SJCRH30 (cell line): ENCODE data around the gene B3GNT9. TPM values are rescaled to one million over a fixed set of nuclear protein-coding genes. Genes with fewer than 3 reads are reported as not detected.
A peak's percentile ranks its signal among the peaks of the same experiment; 100 is the strongest.

Experiments used
- DNase-seq, 2 experiments: peaks; one replicate each; pipeline ENCODE4 v3.0.0-alpha.2; 2015 to 2020
- H3K27ac ChIP-seq: fragments of 250-450 bp; sonication (Bioruptor Pico); 2 replicates; pipeline ENCODE4 v1.5.1; 2020; ENCODE audit warnings: mild to moderate bottlenecking, moderate library complexity
- H3K27me3 ChIP-seq: fragments of 250-450 bp; sonication (Bioruptor Pico); 2 replicates; pipeline ENCODE4 v1.5.1; 2020; ENCODE audit warnings: mild to moderate bottlenecking, moderate library complexity
- H3K36me3 ChIP-seq: fragments of 250-450 bp; sonication (Bioruptor Pico); 2 replicates; pipeline ENCODE4 v1.5.1; 2020; ENCODE audit warnings: mild to moderate bottlenecking, moderate library complexity
- H3K4me1 ChIP-seq: fragments of 250-450 bp; sonication (Bioruptor Pico); 2 replicates; pipeline ENCODE4 v1.5.1; 2020; ENCODE audit warnings: mild to moderate bottlenecking, moderate library complexity
- H3K4me3 ChIP-seq: fragments of 250-450 bp; sonication (Bioruptor Pico); 2 replicates; pipeline ENCODE4 v1.5.1; 2020; ENCODE audit warnings: mild to moderate bottlenecking, moderate library complexity
- H3K9me3 ChIP-seq: fragments of 250-450 bp; sonication (Bioruptor Pico); replicated peaks from 2 replicates; pipeline ENCODE4 v1.5.1; 2020; ENCODE audit warnings: mild to moderate bottlenecking, moderate library complexity
- total RNA-seq: library from RNA; depleted of rRNA; stranded (reverse); fragments of >200 nt; shearing (Covaris generic); gene quantifications from 2 replicates; pipeline ENCODE4 v1.2.3, GENCODE V29; 2014; rRNA removed

The B3GNT9 gene
- total RNA-seq, 1 experiment from 2014 or later: 13.1 TPM

- Histone ChIP-seq H3K27me3 (no peaks in the 10 kb centered on the region), H3K9me3 (no peaks in the 10 kb centered on the region), H3K36me3 (no peaks in the 10 kb centered on the region), H3K4me1 (peaks cover 10% of the 10 kb centered on the region; the same call in 1 of the 2 replicates), H3K27ac (peak overlapping the region; percentile 46), H3K4me3 (peak overlapping the region; percentile 82)
- DNase-seq: no peak
Measured at GRCh38 chr16:67108931-67109406, 41.8 kb downstream of the B3GNT9 start.

GRCh38 chr16:67108489-67108888 is 42.3 kb downstream of the B3GNT9 start:
- Histone ChIP-seq H3K27me3 (no peaks in the 10 kb centered on the region), H3K36me3 (no peaks in the 10 kb centered on the region), H3K4me3 (peak overlapping the region; percentile 82; the same call in 1 of the 2 replicates), H3K4me1 (peaks cover 10% of the 10 kb centered on the region; the same call in 1 of the 2 replicates), H3K9me3 (no peaks in the 10 kb centered on the region), H3K27ac (no peak overlapping the region)
- DNase-seq: no peak

GRCh38 chr16:67105881-67106280 is 44.9 kb downstream of the B3GNT9 start:
- DNase-seq: no peak
- H3K27ac ChIP-seq: no peak overlapping the region
- H3K36me3 ChIP-seq: peaks cover 6% of the 10 kb centered on the region; the same call in 1 of the 2 replicates
- no peaks in the 10 kb centered on the region; the same call in 1 of the 2 replicates for H3K9me3 ChIP-seq
- H3K4me1 ChIP-seq: peaks cover 7% of the 10 kb centered on the region; the same call in 1 of the 2 replicates
- H3K4me3 ChIP-seq: no peak overlapping the region
- H3K27me3 ChIP-seq: no peaks in the 10 kb centered on the region

GRCh38 chr16:67105246-67105645 is 45.6 kb downstream of the B3GNT9 start:
- Histone ChIP-seq H3K36me3 (peaks cover 7% of the 10 kb centered on the region), H3K27me3 (no peaks in the 10 kb centered on the region), H3K4me3 (no peak overlapping the region), H3K27ac (no peak overlapping the region), H3K9me3 (no peaks in the 10 kb centered on the region; the same call in 1 of the 2 replicates), H3K4me1 (peaks cover 4% of the 10 kb centered on the region; the same call in 1 of the 2 replicates)
- DNase-seq: no peak

- Histone ChIP-seq H3K27me3 (no peaks in the 10 kb centered on the region), H3K4me3 (no peak overlapping the region), H3K36me3 (peaks cover 11% of the 10 kb centered on the region), H3K27ac (no peak overlapping the region), H3K4me1 (peaks cover 4% of the 10 kb centered on the region; the same call in 1 of the 2 replicates), H3K9me3 (no peaks in the 10 kb centered on the region; the same call in 1 of the 2 replicates)
- no peak for DNase-seq
Measured at GRCh38 chr16:67104845-67105244, 46.0 kb downstream of the B3GNT9 start.

GRCh38 chr16:67104061-67104460 is 46.7 kb downstream of the B3GNT9 start:
- no peaks in the 10 kb centered on the region; the same call in 1 of the 2 replicates for H3K9me3 ChIP-seq
- H3K27me3 ChIP-seq: no peaks in the 10 kb centered on the region
- DNase-seq: peak; percentile 46 to 59
- H3K4me3 ChIP-seq: no peak overlapping the region
- H3K36me3 ChIP-seq: peaks cover 17% of the 10 kb centered on the region
- H3K27ac ChIP-seq: no peak overlapping the region
- peaks cover 4% of the 10 kb centered on the region; the same call in 1 of the 2 replicates for H3K4me1 ChIP-seq

DNA sequence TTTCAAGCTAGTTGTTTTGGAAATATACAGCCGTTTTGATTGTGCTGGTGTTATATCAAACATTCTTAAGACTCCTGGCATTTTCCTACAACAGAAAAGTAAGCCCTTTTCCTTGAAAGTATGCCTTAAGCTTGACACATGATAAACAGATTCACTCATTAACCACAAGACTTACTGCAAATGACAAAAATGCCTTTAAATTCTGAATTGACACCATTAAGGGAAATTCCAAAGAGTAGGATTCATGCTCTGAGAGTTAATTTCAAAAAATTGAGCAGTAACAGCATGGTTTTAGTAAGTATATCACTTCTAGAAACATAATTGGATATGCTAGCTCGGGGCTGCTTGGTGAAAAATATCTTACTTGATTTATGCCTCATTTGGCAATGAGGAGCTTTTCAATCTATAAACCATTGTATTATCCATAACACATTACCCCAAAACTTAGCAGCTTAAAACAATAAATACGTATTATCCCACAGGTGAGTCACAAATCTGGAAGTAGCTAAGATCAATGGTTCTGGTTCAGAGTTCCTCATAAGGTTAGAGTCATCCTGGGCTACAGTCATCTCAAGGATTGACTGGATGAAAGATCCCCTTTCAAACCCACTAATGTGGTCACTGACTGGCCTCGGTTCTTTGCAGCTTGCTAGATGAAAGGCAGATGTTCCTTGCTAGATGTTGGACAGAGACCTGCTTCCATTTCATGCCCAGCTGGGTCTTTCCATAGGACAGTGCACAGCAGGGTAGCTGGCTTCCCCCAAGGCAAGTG is 49.3 kb downstream of the B3GNT9 start:
- Histone ChIP-seq H3K36me3 (peaks cover 30% of the 10 kb centered on the region), H3K4me1 (no peaks in the 10 kb centered on the region), H3K27me3 (no peaks in the 10 kb centered on the region), H3K9me3 (no peaks in the 10 kb centered on the region; the same call in 1 of the 2 replicates), H3K4me3 (no peak overlapping the region), H3K27ac (no peak overlapping the region)
- no peak for DNase-seq

- no peaks in the 10 kb centered on the region; the same call in 1 of the 2 replicates for H3K9me3 ChIP-seq
- peaks cover 36% of the 10 kb centered on the region for H3K36me3 ChIP-seq
- no peak overlapping the region for H3K27ac ChIP-seq
- no peaks in the 10 kb centered on the region for H3K4me1 ChIP-seq
- H3K4me3 ChIP-seq: no peak overlapping the region
- DNase-seq: no peak
- H3K27me3 ChIP-seq: no peaks in the 10 kb centered on the region
Measured at GRCh38 chr16:67100569-67101310, 50.1 kb downstream of the B3GNT9 start.

DNA sequence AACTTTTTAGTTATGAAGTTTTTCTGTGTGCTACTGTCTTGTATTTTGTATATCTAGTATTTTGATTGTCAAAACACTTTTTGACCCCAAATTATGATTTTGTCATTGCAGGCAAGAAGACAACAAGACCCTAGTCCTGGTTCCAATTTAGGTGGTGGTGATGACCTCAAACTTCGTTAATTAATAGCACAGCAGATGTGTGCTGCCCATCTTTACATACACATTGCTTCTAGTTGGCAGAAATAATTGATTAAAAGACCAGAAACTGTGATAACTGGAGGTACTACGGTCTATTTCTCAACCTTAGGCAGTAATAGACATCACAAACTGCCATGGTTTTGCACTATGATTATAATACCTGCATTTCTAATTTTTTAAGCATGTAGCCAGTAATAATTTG is 52.2 kb downstream of the B3GNT9 start:
- Histone ChIP-seq H3K4me1 (no peaks in the 10 kb centered on the region), H3K4me3 (no peak overlapping the region), H3K9me3 (no peaks in the 10 kb centered on the region; the same call in 1 of the 2 replicates), H3K27me3 (no peaks in the 10 kb centered on the region), H3K27ac (no peak overlapping the region), H3K36me3 (peaks cover 45% of the 10 kb centered on the region)
- DNase-seq: no peak

Other genes with a start within 250 kb of the B3GNT9 start
- not detected in 2 replicates for gene CDH16, start 232.1 kb downstream of the B3GNT9 start, total RNA-seq
- gene RRAD, start 225.5 kb downstream of the B3GNT9 start, total RNA-seq: 0.30 and 0.49 TPM in 2 replicates
- gene CIAO2B, start 216.6 kb downstream of the B3GNT9 start, total RNA-seq: 135 and 146 TPM in 2 replicates
- gene CES2, start 215.5 kb downstream of the B3GNT9 start, total RNA-seq: 25.2 and 25.7 TPM in 2 replicates
- gene CES3, start 189.7 kb downstream of the B3GNT9 start, total RNA-seq: 0.08 TPM in 2 replicates
- gene CES4A, start 162.4 kb downstream of the B3GNT9 start, total RNA-seq: not detected in 2 replicates
- 136 and 151 TPM in 2 replicates for gene CBFB, start 121.8 kb downstream of the B3GNT9 start, total RNA-seq
- 39.5 and 45.2 TPM in 2 replicates for gene PHAF1, start 41.1 kb downstream of the B3GNT9 start, total RNA-seq
- 4.8 and 6.1 TPM in 2 replicates for gene TRADD, start 8.9 kb upstream of the B3GNT9 start, total RNA-seq
- 4.0 and 5.7 TPM in 2 replicates for gene FBXL8, start 9.0 kb upstream of the B3GNT9 start, total RNA-seq
- 2.8 and 4.9 TPM in 2 replicates for gene HSF4, start 13.7 kb upstream of the B3GNT9 start, total RNA-seq
- gene NOL3, start 19.5 kb upstream of the B3GNT9 start, total RNA-seq: 13.3 and 14.1 TPM in 2 replicates
- gene MATCAP1, start 33.0 kb upstream of the B3GNT9 start, total RNA-seq: 20.5 and 23.8 TPM in 2 replicates
- 1.5 and 2.0 TPM in 2 replicates for gene EXOC3L1, start 39.1 kb upstream of the B3GNT9 start, total RNA-seq
- 134 and 141 TPM in 2 replicates for gene E2F4, start 41.2 kb upstream of the B3GNT9 start, total RNA-seq
- 0.84 and 1.8 TPM in 2 replicates for gene ELMO3, start 48.1 kb upstream of the B3GNT9 start, total RNA-seq
- 32.1 and 33.0 TPM in 2 replicates for gene TMEM208, start 76.1 kb upstream of the B3GNT9 start, total RNA-seq
- gene FHOD1, start 96.5 kb upstream of the B3GNT9 start, total RNA-seq: 20.7 and 23.2 TPM in 2 replicates
- 1.4 and 1.7 TPM in 2 replicates for gene SLC9A5, start 98.0 kb upstream of the B3GNT9 start, total RNA-seq
- gene PLEKHG4, start 128.5 kb upstream of the B3GNT9 start, total RNA-seq: 0.33 TPM in 1 of 2 replicates, not detected in the other
- gene KCTD19, start 175.7 kb upstream of the B3GNT9 start, total RNA-seq: 0.04 TPM in 1 of 2 replicates, not detected in the other
- gene LRRC36, start 175.8 kb upstream of the B3GNT9 start, total RNA-seq: not detected in 2 replicates
- 34.6 and 38.3 TPM in 2 replicates for gene TPPP3, start 242.5 kb upstream of the B3GNT9 start, total RNA-seq